HUES48 (cell line): ENCODE data around the gene MICAL2.
A peak's percentile ranks its signal among the peaks of the same experiment; 100 is the strongest.

ENCODE experiments used
- H3K27ac ChIP-seq: one replicate; pipeline ENCODE4 v1.7.0; 2013; ENCODE audit warnings: low read depth, low read length, inconsistent platforms
- H3K27me3 ChIP-seq: 2 replicates; pipeline ENCODE4 v1.6.1; 2013; ENCODE audit warnings: mild to moderate bottlenecking, low read length; ENCODE audit not compliant: control insufficient read depth, insufficient read depth
- H3K36me3 ChIP-seq: 2 replicates; pipeline ENCODE4 v1.6.1; 2013; ENCODE audit warnings: low read length; ENCODE audit not compliant: control insufficient read depth, insufficient read depth
- H3K4me1 ChIP-seq: 2 replicates; pipeline ENCODE4 v1.6.1; 2013; ENCODE audit warnings: mild to moderate bottlenecking, low read length; ENCODE audit not compliant: control insufficient read depth, insufficient read depth
- H3K4me3 ChIP-seq: 2 replicates; pipeline ENCODE4 v1.5.1; 2013; ENCODE audit warnings: mild to moderate bottlenecking, low read depth, low read length
- H3K9ac ChIP-seq: 2 replicates; pipeline ENCODE4 v1.6.1; 2013; ENCODE audit warnings: mild to moderate bottlenecking, low read depth, low read length, moderate library complexity
- H3K9me3 ChIP-seq: 2 replicates; pipeline ENCODE4 v1.6.1; 2013; ENCODE audit warnings: low read length; ENCODE audit not compliant: control insufficient read depth, insufficient read depth

MICAL2 gene

GRCh38 chr11:12281571-12282478 is 171.4 kb downstream of the MICAL2 start:
- Histone ChIP-seq H3K36me3 (no peaks in the 10 kb centered on the region), H3K27ac (no peak overlapping the region), H3K27me3 (no peaks in the 10 kb centered on the region), H3K9ac (no peak overlapping the region), H3K4me1 (no peaks in the 10 kb centered on the region), H3K4me3 (no peak overlapping the region), H3K9me3 (no peaks in the 10 kb centered on the region)

- Histone ChIP-seq H3K4me3 (no peak overlapping the region), H3K4me1 (peaks cover 3% of the 10 kb centered on the region; the same call in 1 of the 2 replicates), H3K27me3 (no peaks in the 10 kb centered on the region), H3K36me3 (no peaks in the 10 kb centered on the region), H3K27ac (no peak overlapping the region), H3K9ac (no peak overlapping the region), H3K9me3 (no peaks in the 10 kb centered on the region)
Observed at GRCh38 chr11:12282676-12283075, 172.3 kb downstream of the MICAL2 start.

- Histone ChIP-seq H3K27me3 (no peaks in the 10 kb centered on the region), H3K9me3 (no peaks in the 10 kb centered on the region), H3K27ac (no peak overlapping the region), H3K4me1 (peaks cover 7% of the 10 kb centered on the region; the same call in 1 of the 2 replicates), H3K4me3 (no peak overlapping the region), H3K9ac (no peak overlapping the region), H3K36me3 (no peaks in the 10 kb centered on the region)
Observed at GRCh38 chr11:12284316-12285050, 174.1 kb downstream of the MICAL2 start.

DNA sequence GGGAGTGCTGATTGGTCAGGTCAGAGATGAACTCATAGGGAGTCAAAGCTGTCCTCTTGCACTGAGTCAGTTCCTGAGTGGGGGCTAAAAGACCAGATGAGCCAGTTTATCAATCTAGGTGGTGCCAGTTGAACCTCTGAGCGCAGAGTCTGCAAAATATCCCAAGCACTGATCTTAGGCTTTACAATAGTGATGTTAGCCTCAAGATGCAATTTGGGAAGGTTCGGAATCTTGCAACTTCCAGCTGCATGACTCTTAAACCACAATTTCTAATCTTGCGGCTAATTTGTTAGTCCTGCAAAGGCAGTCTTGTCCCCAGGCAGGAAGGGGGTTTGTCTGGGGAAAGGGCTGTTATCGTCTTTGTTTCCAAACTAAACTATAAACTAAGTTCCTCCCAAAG is 174.7 kb downstream of the MICAL2 start:
- no peak overlapping the region for H3K27ac ChIP-seq
- H3K27me3 ChIP-seq: no peaks in the 10 kb centered on the region
- H3K4me1 ChIP-seq: peaks cover 7% of the 10 kb centered on the region; the same call in 1 of the 2 replicates
- no peaks in the 10 kb centered on the region for H3K36me3 ChIP-seq
- H3K9ac ChIP-seq: no peak overlapping the region
- H3K9me3 ChIP-seq: no peaks in the 10 kb centered on the region
- H3K4me3 ChIP-seq: no peak overlapping the region

DNA sequence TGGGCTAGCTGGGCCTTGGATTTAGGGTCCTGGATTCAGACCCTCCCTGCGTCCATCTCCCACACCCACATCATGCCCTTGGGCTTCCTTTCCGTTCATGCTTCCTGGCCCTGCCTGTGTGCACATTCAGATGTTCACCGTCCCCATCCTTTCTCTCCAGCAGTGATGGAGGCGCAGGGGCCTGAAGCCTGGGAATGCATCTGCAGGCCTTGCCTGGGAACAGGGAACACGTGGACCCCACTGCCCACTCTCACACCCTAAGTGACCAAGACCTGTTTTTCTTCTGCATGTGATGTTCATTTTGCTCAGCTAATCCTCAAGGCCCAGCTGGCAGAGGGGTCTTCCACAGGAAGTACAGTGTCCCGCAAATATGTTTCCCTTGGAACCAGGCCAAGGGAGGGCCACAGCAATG is 175.4 kb downstream of the MICAL2 start:
- H3K4me3 ChIP-seq: no peak overlapping the region
- no peaks in the 10 kb centered on the region for H3K9me3 ChIP-seq
- H3K27ac ChIP-seq: no peak overlapping the region
- H3K4me1 ChIP-seq: peaks cover 7% of the 10 kb centered on the region; the same call in 1 of the 2 replicates
- H3K36me3 ChIP-seq: no peaks in the 10 kb centered on the region
- no peaks in the 10 kb centered on the region for H3K27me3 ChIP-seq
- no peak overlapping the region for H3K9ac ChIP-seq

DNA sequence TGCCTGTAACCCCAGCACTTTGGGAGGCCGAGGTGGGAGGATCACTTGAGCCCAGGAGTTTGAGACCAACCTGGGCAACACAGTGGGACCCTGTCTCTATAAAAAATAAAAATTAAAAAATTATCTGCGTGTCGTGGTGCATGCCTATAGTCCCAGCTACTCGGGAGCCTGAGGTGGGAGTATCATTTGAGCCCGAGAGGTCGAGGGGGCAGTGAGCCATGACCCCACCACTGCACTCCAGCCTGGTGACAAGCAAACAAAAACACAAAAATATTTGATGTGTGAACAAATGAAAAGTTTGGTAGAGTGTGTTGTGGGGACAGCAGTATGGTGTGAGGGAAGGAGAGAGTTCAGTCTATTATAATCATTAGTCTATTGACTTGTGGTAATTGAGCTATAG is 176.2 kb downstream of the MICAL2 start:
- Histone ChIP-seq H3K4me3 (no peak overlapping the region), H3K4me1 (peaks cover 7% of the 10 kb centered on the region; the same call in 1 of the 2 replicates), H3K9ac (no peak overlapping the region), H3K27ac (peak overlapping the region; percentile 13), H3K36me3 (no peaks in the 10 kb centered on the region), H3K27me3 (no peaks in the 10 kb centered on the region), H3K9me3 (no peaks in the 10 kb centered on the region)

GRCh38 chr11:12287009-12287373 is 176.6 kb downstream of the MICAL2 start:
- H3K36me3 ChIP-seq: no peaks in the 10 kb centered on the region
- H3K9me3 ChIP-seq: no peaks in the 10 kb centered on the region
- peaks cover 7% of the 10 kb centered on the region; the same call in 1 of the 2 replicates for H3K4me1 ChIP-seq
- H3K27ac ChIP-seq: peak overlapping the region; percentile 71
- no peak overlapping the region for H3K4me3 ChIP-seq
- H3K27me3 ChIP-seq: no peaks in the 10 kb centered on the region
- no peak overlapping the region for H3K9ac ChIP-seq

GRCh38 chr11:12287374-12288211 is 177.2 kb downstream of the MICAL2 start:
- Histone ChIP-seq H3K36me3 (no peaks in the 10 kb centered on the region), H3K27me3 (no peaks in the 10 kb centered on the region), H3K4me3 (no peak overlapping the region), H3K4me1 (peaks cover 7% of the 10 kb centered on the region; the same call in 1 of the 2 replicates), H3K27ac (peak overlapping the region; percentile 71), H3K9ac (no peak overlapping the region), H3K9me3 (no peaks in the 10 kb centered on the region)

- H3K9ac ChIP-seq: no peak overlapping the region
- H3K9me3 ChIP-seq: no peaks in the 10 kb centered on the region
- peaks cover 7% of the 10 kb centered on the region; the same call in 1 of the 2 replicates for H3K4me1 ChIP-seq
- no peak overlapping the region for H3K4me3 ChIP-seq
- no peaks in the 10 kb centered on the region for H3K27me3 ChIP-seq
- no peaks in the 10 kb centered on the region for H3K36me3 ChIP-seq
- no peak overlapping the region for H3K27ac ChIP-seq
Observed at GRCh38 chr11:12288212-12288930, 178.0 kb downstream of the MICAL2 start.
